Measurements from ENCODE around the gene WDR93.

DNA sequence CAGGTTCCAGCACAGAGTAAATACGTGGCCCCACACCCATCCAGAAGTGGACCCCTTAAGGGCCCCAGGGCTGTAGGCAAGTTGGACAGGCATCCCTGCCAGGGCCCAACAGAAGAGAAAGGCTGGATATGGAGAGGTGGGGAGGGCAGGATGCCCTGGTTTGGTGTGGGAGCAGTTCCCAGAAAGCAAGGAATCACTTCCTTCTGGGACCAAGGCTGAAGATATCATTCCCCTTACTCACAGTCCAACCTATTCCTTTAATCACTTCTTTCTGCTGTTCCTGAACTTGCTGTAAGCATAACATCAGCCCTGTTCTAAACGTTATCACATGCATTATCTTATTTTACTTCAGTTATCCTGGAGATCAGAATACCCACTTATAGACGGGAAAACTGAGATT is 79.4 kb downstream of the WDR93 start:
- TF ChIP-seq CTCF (IDR thresholded peaks at IDR 0.05) (no peak), POLR2A (IDR thresholded peaks at IDR 0.05) (no peak)
